BE2C (cell line): ENCODE data around the gene KIF7.

Source experiments
- DNase-seq: peaks from one replicate; pipeline ENCODE4 v3.0.0-alpha.2; 2020
- H3K27me3 ChIP-seq: fragments of 250-450 bp; sonication (Bioruptor Pico); 2 replicates; pipeline ENCODE4 v1.5.1; 2020; ENCODE audit warnings: mild to moderate bottlenecking
- H3K36me3 ChIP-seq: fragments of 250-450 bp; sonication (Bioruptor Pico); 2 replicates; pipeline ENCODE4 v1.5.1; 2020; ENCODE audit warnings: mild to moderate bottlenecking
- H3K4me1 ChIP-seq: fragments of 250-450 bp; sonication (Bioruptor Pico); 2 replicates; pipeline ENCODE4 v1.5.1; 2020
- H3K4me3 ChIP-seq: 2 replicates; pipeline ENCODE4 v1.5.1; 2011; ENCODE audit warnings: low read depth, low read length
- H3K9me3 ChIP-seq: fragments of 250-450 bp; sonication (Bioruptor Pico); 2 replicates; pipeline ENCODE4 v1.5.1; 2020
- TF ChIP-seq, protein P1 (sequence below): IDR thresholded peaks from 2 replicates; pipeline ENCODE4 v1.5.1; 2012; ENCODE audit warnings: mild to moderate bottlenecking, low read depth, low read length

Gene KIF7

GRCh38 chr15:89628806-89629715 is 26.2 kb downstream of the KIF7 start:
- Histone ChIP-seq H3K4me3 (no peak overlapping the region), H3K36me3 (peaks cover 94% of the 10 kb centered on the region), H3K27me3 (no peaks in the 10 kb centered on the region), H3K9me3 (no peaks in the 10 kb centered on the region; the same call in 1 of the 2 replicates), H3K4me1 (no peaks in the 10 kb centered on the region)
- TF ChIP-seq, protein P1, sequence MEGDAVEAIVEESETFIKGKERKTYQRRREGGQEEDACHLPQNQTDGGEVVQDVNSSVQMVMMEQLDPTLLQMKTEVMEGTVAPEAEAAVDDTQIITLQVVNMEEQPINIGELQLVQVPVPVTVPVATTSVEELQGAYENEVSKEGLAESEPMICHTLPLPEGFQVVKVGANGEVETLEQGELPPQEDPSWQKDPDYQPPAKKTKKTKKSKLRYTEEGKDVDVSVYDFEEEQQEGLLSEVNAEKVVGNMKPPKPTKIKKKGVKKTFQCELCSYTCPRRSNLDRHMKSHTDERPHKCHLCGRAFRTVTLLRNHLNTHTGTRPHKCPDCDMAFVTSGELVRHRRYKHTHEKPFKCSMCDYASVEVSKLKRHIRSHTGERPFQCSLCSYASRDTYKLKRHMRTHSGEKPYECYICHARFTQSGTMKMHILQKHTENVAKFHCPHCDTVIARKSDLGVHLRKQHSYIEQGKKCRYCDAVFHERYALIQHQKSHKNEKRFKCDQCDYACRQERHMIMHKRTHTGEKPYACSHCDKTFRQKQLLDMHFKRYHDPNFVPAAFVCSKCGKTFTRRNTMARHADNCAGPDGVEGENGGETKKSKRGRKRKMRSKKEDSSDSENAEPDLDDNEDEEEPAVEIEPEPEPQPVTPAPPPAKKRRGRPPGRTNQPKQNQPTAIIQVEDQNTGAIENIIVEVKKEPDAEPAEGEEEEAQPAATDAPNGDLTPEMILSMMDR: no peak
- DNase-seq: no peak

DNA sequence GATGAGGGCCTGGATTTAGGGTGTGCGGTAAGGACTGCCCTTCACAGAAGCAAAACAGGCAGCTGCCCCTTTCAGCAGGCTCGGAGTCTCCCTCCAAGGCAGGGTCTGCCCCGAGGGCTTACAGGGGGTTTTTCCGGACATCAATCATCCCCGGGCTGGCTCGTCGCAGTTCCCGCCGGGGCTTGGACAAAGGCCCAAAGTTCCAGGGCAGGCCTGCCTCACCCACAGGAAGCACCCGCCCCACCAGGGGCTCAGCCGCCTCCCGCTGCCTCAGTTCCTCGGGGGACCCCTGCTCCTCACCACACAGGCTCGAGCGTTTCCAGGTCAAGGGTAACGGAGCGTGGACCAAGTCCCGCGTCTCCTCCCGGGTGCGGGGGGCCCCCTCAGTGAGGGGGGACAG is 27.0 kb downstream of the KIF7 start:
- peaks cover 94% of the 10 kb centered on the region for H3K36me3 ChIP-seq
- TF ChIP-seq, protein P1: no peak
- H3K9me3 ChIP-seq: no peaks in the 10 kb centered on the region; the same call in 1 of the 2 replicates
- no peak overlapping the region for H3K4me3 ChIP-seq
- DNase-seq: peak; percentile 29
- H3K27me3 ChIP-seq: no peaks in the 10 kb centered on the region
- H3K4me1 ChIP-seq: no peaks in the 10 kb centered on the region

DNA sequence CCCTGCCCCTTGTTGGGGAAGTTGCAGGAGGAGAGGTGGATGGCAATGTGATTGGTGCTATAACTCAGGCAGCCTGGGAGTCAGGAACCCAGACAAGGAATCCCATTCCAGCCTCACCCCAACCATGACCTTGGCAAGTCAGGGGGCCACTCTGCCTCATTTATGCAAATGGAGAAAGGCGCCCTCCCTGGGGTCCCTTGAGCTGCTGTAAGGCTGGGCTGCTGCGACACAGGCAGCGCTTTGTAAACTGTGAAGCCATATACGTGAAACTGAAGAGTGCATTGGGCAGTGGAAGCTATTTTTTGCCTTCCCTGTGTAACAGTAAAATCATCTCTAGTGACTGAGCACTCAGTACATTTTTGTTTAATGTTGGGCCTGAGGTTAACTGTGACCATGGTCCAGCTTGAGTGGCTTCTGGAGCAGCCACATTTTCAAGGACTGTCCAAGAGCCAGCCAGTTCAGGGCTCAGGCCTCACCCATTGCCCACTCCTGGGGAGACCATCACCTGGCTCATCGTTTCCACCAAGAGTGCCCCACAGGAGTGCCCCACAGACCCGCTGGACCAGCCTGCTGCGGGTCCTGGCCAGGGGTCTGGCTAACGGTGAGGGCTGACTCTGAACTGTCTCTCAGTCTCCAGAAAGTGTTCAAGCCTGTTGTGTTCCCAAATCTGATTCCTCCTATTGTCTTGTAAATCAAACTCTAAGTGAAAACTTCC is 27.9 kb downstream of the KIF7 start:
- no peaks in the 10 kb centered on the region for H3K27me3 ChIP-seq
- DNase-seq: no peak
- peaks cover 97% of the 10 kb centered on the region for H3K36me3 ChIP-seq

DNA sequence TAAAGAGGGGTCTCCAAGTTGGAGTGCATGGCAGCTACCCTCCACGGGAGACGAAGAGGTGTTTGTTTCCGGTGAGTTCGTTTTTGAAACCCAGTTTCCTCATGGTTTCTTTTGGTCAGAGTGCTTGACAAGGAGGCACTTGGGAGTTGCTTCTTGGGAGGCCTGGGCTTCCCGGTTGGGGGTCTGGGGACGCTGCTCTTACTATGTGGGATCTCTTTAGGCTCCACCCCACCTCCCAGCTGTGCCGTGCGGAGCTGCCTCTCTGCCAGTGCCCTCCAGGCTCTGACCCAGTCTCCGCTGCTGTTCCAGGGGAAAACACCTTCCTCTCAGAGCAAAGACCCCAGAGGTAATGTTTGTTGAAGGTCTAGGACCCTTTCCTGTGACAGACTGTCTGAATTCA is 29.6 kb downstream of the KIF7 start:
- H3K4me1 ChIP-seq: no peaks in the 10 kb centered on the region
- H3K4me3 ChIP-seq: no peak overlapping the region
- no peaks in the 10 kb centered on the region for H3K9me3 ChIP-seq
- TF ChIP-seq, protein P1: no peak
- H3K36me3 ChIP-seq: peaks cover 97% of the 10 kb centered on the region
- no peak for DNase-seq
- no peaks in the 10 kb centered on the region for H3K27me3 ChIP-seq

More for the DNA sequence above, 27.9 kb downstream of the KIF7 start:
- no peaks in the 10 kb centered on the region for H3K9me3 ChIP-seq
- TF ChIP-seq, protein P1: no peak
- no peak overlapping the region for H3K4me3 ChIP-seq
- H3K4me1 ChIP-seq: no peaks in the 10 kb centered on the region

DNA sequence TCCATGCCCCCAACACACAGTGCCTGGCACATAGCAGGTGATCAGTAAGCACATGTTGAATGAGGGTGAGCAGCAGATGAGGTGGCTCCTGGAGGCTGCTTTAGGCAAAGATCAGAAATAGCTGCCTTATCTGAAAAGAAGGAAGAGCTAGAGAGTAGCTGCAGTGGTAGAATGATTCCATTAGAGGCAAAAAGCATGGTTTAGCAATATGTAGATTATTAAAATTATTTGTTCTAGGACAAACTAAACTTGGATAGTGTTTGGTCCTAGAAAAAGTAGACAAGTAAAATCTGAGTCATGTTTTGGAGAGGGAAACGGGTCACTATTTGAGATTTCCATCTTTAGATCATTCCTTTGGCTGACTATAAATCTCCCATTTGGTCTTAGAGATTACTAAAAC is 32.1 kb downstream of the KIF7 start:
- no peak for DNase-seq
- Histone ChIP-seq H3K27me3 (no peaks in the 10 kb centered on the region), H3K4me3 (no peak overlapping the region), H3K9me3 (no peaks in the 10 kb centered on the region), H3K4me1 (no peaks in the 10 kb centered on the region), H3K36me3 (peaks cover 98% of the 10 kb centered on the region)
- TF ChIP-seq, protein P1: no peak
